HUES6 (cell line): Measurements from ENCODE around the gene BTG3.

Source experiments
- H3K27ac ChIP-seq: 2 replicates; pipeline ENCODE4 v1.7.0; 2013; ENCODE audit warnings: low read depth, mild to moderate bottlenecking, low read length, inconsistent platforms
- H3K27me3 ChIP-seq: 2 replicates; pipeline ENCODE4 v1.6.1; 2013; ENCODE audit warnings: low read length; ENCODE audit not compliant: control insufficient read depth, insufficient read depth
- H3K36me3 ChIP-seq: 2 replicates; pipeline ENCODE4 v1.6.1; 2013; ENCODE audit warnings: low read length; ENCODE audit not compliant: control insufficient read depth, insufficient read depth
- H3K4me1 ChIP-seq: 2 replicates; pipeline ENCODE4 v1.6.1; 2013; ENCODE audit warnings: low read length; ENCODE audit not compliant: control insufficient read depth, insufficient read depth
- H3K4me3 ChIP-seq: 2 replicates; pipeline ENCODE4 v1.5.1; 2013; ENCODE audit warnings: low read depth, low read length
- H3K9ac ChIP-seq: one replicate; pipeline ENCODE4 v1.6.1; 2013; ENCODE audit warnings: mild to moderate bottlenecking, low read length
- H3K9me3 ChIP-seq: 2 replicates; pipeline ENCODE4 v1.6.1; 2013; ENCODE audit warnings: low read depth, low read length; ENCODE audit not compliant: control insufficient read depth, insufficient read depth

Gene BTG3, protein sequence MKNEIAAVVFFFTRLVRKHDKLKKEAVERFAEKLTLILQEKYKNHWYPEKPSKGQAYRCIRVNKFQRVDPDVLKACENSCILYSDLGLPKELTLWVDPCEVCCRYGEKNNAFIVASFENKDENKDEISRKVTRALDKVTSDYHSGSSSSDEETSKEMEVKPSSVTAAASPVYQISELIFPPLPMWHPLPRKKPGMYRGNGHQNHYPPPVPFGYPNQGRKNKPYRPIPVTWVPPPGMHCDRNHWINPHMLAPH

GRCh38 chr21:17612565-17613241 lies at the start of gene BTG3:
Gene BTG3 (minus strand): TSS chr21:17612901. CDS start chr21:17609144, 3,757 bp downstream.
- Histone ChIP-seq H3K27ac (peak within 1 kb of the TSS; percentile 93; the same call in 1 of the 2 replicates), H3K4me3 (peak within 1 kb of the TSS; percentile 78), H3K9ac (peak within 1 kb of the TSS; percentile 92)

GRCh38 chr21:17660862-17661261 lies 48.2 kb upstream of the BTG3 start:
- Histone ChIP-seq H3K4me3 (no peak overlapping the region), H3K36me3 (no peaks in the 10 kb centered on the region), H3K27me3 (no peaks in the 10 kb centered on the region), H3K27ac (no peak overlapping the region), H3K4me1 (0 out of 2 replicates have a peak, but pooled peaks cover 4% of the 10 kb centered on the region), H3K9ac (no peak overlapping the region), H3K9me3 (no peaks in the 10 kb centered on the region)

More at GRCh38 chr21:17612565-17613241, at the start of gene BTG3:
- Histone ChIP-seq H3K4me1 (peaks cover 7% of the 10 kb centered on the region), H3K36me3 (peaks cover 24% of the 10 kb centered on the region), H3K27me3 (peaks cover 4% of the 10 kb centered on the region; the same call in 1 of the 2 replicates), H3K9me3 (no peaks in the 10 kb centered on the region)

DNA sequence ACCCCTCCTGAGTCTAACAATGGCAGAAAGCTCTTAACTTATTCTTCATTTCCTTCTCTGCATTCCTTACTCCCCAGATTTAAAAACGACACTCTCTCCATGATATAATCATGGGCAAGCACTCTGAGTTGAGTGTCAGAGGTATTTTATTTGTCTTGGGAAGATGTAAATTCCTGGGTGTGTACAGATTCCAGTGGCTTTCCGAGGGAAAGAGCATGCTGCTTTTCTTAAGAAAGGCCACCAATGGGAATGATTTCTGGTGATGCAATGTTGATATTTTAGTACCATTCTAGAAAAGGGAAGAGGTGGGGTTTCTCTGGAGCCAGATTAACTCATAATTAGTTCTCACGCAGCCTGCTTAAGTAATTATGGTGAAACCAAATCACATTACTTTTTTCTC lies 47.8 kb upstream of the BTG3 start:
- Histone ChIP-seq H3K36me3 (no peaks in the 10 kb centered on the region), H3K4me1 (0 out of 2 replicates have a peak, but pooled peaks cover 4% of the 10 kb centered on the region), H3K4me3 (no peak overlapping the region), H3K27ac (no peak overlapping the region), H3K27me3 (no peaks in the 10 kb centered on the region), H3K9ac (no peak overlapping the region), H3K9me3 (no peaks in the 10 kb centered on the region)

- no peak overlapping the region for H3K4me3 ChIP-seq
- no peak overlapping the region for H3K27ac ChIP-seq
- H3K9ac ChIP-seq, result no peak overlapping the region
- H3K9me3 ChIP-seq, result no peaks in the 10 kb centered on the region
- H3K36me3 ChIP-seq, result no peaks in the 10 kb centered on the region
- H3K4me1 ChIP-seq, result 0 out of 2 replicates have a peak, but pooled peaks cover 4% of the 10 kb centered on the region
- no peaks in the 10 kb centered on the region for H3K27me3 ChIP-seq
These were observed 46.2 kb upstream of the BTG3 start for GRCh38 chr21:17658931-17659330.

- Histone ChIP-seq H3K9ac (no peak overlapping the region), H3K27ac (no peak overlapping the region), H3K36me3 (no peaks in the 10 kb centered on the region), H3K4me1 (no peaks in the 10 kb centered on the region), H3K27me3 (no peaks in the 10 kb centered on the region), H3K4me3 (no peak overlapping the region), H3K9me3 (peaks cover 7% of the 10 kb centered on the region; the same call in 1 of the 2 replicates)
These were observed 38.8 kb upstream of the BTG3 start for GRCh38 chr21:17651526-17651925.

DNA sequence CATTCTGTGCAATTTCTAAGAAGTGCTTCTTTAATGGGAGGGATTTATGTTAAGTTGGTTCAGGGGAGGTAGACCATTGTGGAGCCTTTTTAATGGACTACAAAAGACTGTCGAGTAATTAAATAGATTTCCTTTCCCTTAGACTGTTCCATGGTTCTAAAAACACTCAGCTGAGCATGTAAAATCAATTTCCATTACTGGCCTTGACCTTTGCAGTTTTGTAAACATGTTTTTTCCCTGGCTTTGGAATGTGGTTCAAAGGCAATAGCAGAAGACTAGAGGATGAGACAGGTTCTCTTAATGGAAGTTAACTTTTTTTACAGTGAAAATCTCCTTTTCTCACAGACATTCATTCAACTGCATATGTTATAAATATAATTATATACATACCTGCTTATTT lies 37.6 kb upstream of the BTG3 start:
- no peaks in the 10 kb centered on the region for H3K36me3 ChIP-seq
- no peak overlapping the region for H3K9ac ChIP-seq

GRCh38 chr21:17646790-17647189 lies 34.1 kb upstream of the BTG3 start:
- Histone ChIP-seq H3K4me3 (no peak overlapping the region), H3K4me1 (no peaks in the 10 kb centered on the region), H3K27ac (no peak overlapping the region), H3K9me3 (peaks cover 7% of the 10 kb centered on the region; the same call in 1 of the 2 replicates), H3K9ac (no peak overlapping the region), H3K36me3 (no peaks in the 10 kb centered on the region), H3K27me3 (no peaks in the 10 kb centered on the region)

More for the DNA sequence above, 37.6 kb upstream of the BTG3 start:
- Histone ChIP-seq H3K27ac (no peak overlapping the region), H3K9me3 (peaks cover 7% of the 10 kb centered on the region; the same call in 1 of the 2 replicates), H3K27me3 (no peaks in the 10 kb centered on the region), H3K4me3 (no peak overlapping the region), H3K4me1 (no peaks in the 10 kb centered on the region)

DNA sequence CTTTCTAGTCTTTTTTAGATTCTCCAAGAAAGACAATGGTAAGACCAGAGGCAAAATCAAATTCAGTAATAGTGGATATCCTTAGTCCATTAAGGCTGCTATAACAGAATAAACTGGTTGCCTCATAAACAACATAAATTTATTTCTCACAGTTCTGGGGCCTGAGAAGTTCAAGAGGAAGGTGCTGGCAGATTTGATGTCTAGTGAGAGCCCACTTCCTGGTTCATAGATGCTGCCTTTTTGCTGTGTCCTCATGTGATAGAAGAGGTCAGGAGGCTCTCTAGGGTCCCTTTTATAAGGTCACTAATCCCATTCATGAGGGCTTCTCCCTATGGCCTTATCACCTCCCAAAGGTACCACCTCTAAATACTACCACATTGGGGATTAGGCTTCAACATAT lies 31.5 kb upstream of the BTG3 start:
- H3K9me3 ChIP-seq, result peaks cover 13% of the 10 kb centered on the region; the same call in 1 of the 2 replicates
- H3K27ac ChIP-seq, result no peak overlapping the region
- H3K4me3 ChIP-seq, result no peak overlapping the region
- no peaks in the 10 kb centered on the region for H3K36me3 ChIP-seq
- no peaks in the 10 kb centered on the region for H3K4me1 ChIP-seq
- H3K27me3 ChIP-seq, result no peaks in the 10 kb centered on the region
- no peak overlapping the region for H3K9ac ChIP-seq

DNA sequence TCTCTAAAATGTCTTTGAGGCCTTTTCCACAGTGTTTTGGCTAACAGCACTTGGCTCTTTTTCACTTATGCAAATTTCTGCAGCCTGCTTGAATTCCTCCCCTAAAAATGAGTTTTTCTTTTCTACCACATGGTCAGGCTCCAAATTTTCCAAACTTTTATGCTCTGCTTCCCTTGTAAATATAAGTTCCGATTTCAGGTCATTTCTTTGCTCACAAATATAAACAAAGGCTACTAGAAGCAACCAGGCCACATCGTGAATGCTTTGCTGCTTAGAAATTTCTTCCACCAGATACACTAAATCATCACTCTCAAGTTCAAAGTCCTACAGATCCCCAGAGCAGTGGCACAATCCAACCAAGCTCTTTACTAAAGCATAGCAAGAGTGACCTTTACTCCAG lies 28.1 kb upstream of the BTG3 start:
- Histone ChIP-seq H3K9me3 (peaks cover 6% of the 10 kb centered on the region; the same call in 1 of the 2 replicates), H3K27ac (no peak overlapping the region), H3K27me3 (no peaks in the 10 kb centered on the region), H3K4me3 (no peak overlapping the region), H3K4me1 (no peaks in the 10 kb centered on the region), H3K36me3 (no peaks in the 10 kb centered on the region), H3K9ac (no peak overlapping the region)

DNA sequence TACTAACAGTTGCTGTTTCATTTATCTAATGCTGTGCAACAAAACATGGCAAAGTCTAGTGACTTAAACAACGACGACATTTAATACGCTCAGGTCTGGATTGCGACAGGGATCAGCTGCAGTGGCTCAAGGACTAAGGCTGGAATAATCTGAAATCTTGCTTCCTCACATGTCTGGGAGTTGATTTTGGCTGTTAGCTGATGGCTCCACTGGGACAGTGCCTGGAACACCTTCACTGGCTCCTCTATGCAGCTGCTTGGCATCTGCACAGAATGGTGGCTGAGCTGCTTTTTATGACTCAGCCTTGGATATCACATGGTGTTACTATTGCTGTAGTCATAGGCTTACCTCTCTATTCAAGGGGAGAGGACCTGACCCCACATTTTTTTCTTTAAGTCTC lies 24.0 kb upstream of the BTG3 start:
- Histone ChIP-seq H3K9ac (no peak overlapping the region), H3K27ac (no peak overlapping the region), H3K9me3 (peaks cover 6% of the 10 kb centered on the region; the same call in 1 of the 2 replicates), H3K4me1 (no peaks in the 10 kb centered on the region), H3K27me3 (no peaks in the 10 kb centered on the region), H3K36me3 (no peaks in the 10 kb centered on the region), H3K4me3 (no peak overlapping the region)

GRCh38 chr21:17631195-17631594 lies 18.5 kb upstream of the BTG3 start:
- no peaks in the 10 kb centered on the region for H3K36me3 ChIP-seq
- no peaks in the 10 kb centered on the region for H3K9me3 ChIP-seq
- no peak overlapping the region for H3K27ac ChIP-seq

More at GRCh38 chr21:17631195-17631594, 18.5 kb upstream of the BTG3 start:
- H3K4me1 ChIP-seq, result no peaks in the 10 kb centered on the region; the same call in 1 of the 2 replicates
- H3K4me3 ChIP-seq, result no peak overlapping the region
- H3K9ac ChIP-seq, result no peak overlapping the region
- no peaks in the 10 kb centered on the region for H3K27me3 ChIP-seq
